SK-N-SH (cell line): Measurements from ENCODE around the gene AUTS2. TPM values are rescaled to one million over a fixed set of nuclear protein-coding genes. Genes with fewer than 3 reads are reported as not detected.

Experiments
- CTCF ChIA-PET: fragments of 300-600, 350-600 bp; formaldehyde crosslinking; extraction: SDS; loops from one replicate; lab custom pipeline; 2021; lab: Yijun Ruan, JAX
- POLR2A ChIA-PET: fragments of 350-600 bp; sonication (Branson Sonifier 250); formaldehyde crosslinking; extraction: SDS; loops from one replicate; lab custom pipeline; 2020; ENCODE audit warnings: antibody characterized with exemption, inconsistent platforms; lab: Yijun Ruan, JAX
- DNase-seq: peaks from one replicate; pipeline ENCODE4 v3.0.0; 2012
- H2AFZ ChIP-seq: fragments of 200-600 bp; sonication (generic); 2 replicates; pipeline ENCODE4 v1.8.1; 2016; ENCODE audit warnings: antibody characterized with exemption, mild to moderate bottlenecking, low read depth
- H3F3A ChIP-seq: fragments of 200-600 bp; sonication (generic); replicated peaks from 2 replicates; pipeline ENCODE3; 2016; ENCODE audit warnings: antibody characterized with exemption, mild to moderate bottlenecking; ENCODE audit not compliant: insufficient read depth
- H3K27ac ChIP-seq, 2 experiments: fragments of 200-500 bp in 1 of 2; fragments of 200-600 bp in 1 of 2; sonication (Bioruptor generic) in 1 of 2; sonication (generic), shearing (Covaris generic) in 1 of 2; 2 replicates each; pipeline versions ENCODE4 v1.5.1 to v1.6.1; 2014 to 2016; ENCODE audit warnings: low read depth in 2 of 2, inconsistent platforms in 1 of 2, low read length in 1 of 2, mild to moderate bottlenecking in 1 of 2, mixed read lengths in 1 of 2
- H3K27me3 ChIP-seq: fragments of 200-600 bp; sonication (generic), shearing (Covaris generic); 2 replicates; pipeline ENCODE4 v1.6.1; 2016; ENCODE audit warnings: mixed run types; ENCODE audit not compliant: insufficient read depth
- H3K36me3 ChIP-seq, 2 experiments: fragments of 200-500 bp in 1 of 2; fragments of 200-600 bp in 1 of 2; sonication (Bioruptor generic) in 1 of 2; sonication (generic) in 1 of 2; replicated peaks in 1 of 2; 2 replicates each; pipeline versions ENCODE3 to v1.5.1; 2014 to 2016; ENCODE audit warnings: low read length in 1 of 2, mild to moderate bottlenecking in 1 of 2; ENCODE audit not compliant: insufficient read depth in 2 of 2, control insufficient read depth in 1 of 2
- H3K4me1 ChIP-seq, 2 experiments: fragments of 200-500 bp in 1 of 2; fragments of 200-600 bp in 1 of 2; sonication (Bioruptor generic) in 1 of 2; sonication (generic), shearing (Covaris generic) in 1 of 2; 2 replicates each; pipeline versions ENCODE4 v1.5.1 to v1.6.1; 2014 to 2016; ENCODE audit warnings: low read depth in 1 of 2, low read length in 1 of 2, mixed run types in 1 of 2; ENCODE audit not compliant: insufficient read depth in 2 of 2, control insufficient read depth in 1 of 2
- H3K4me2 ChIP-seq: fragments of 200-600 bp; sonication (generic), shearing (Covaris generic); 2 replicates; pipeline ENCODE4 v1.6.1; 2017; ENCODE audit warnings: mixed run types
- H3K4me3 ChIP-seq, 2 experiments: fragments of 200-500 bp in 1 of 2; fragments of 200-600 bp in 1 of 2; sonication (Bioruptor generic) in 1 of 2; sonication (generic), shearing (Covaris generic) in 1 of 2; 2 replicates each; pipeline versions ENCODE4 v1.5.1 to v1.8.1; 2014 to 2016; ENCODE audit warnings: low read depth in 2 of 2, inconsistent platforms in 1 of 2, low read length in 1 of 2, mild to moderate bottlenecking in 1 of 2, mixed read lengths in 1 of 2, moderate library complexity in 1 of 2
- H3K79me2 ChIP-seq: fragments of 200-600 bp; sonication (generic); 2 replicates; pipeline ENCODE4 v1.8.1; 2017; ENCODE audit warnings: mild to moderate bottlenecking; ENCODE audit not compliant: insufficient read depth
- H3K9ac ChIP-seq: fragments of 200-600 bp; sonication (generic); 2 replicates; pipeline ENCODE4 v1.6.1; 2017; ENCODE audit warnings: mixed run types
- H3K9me2 ChIP-seq: fragments of 200-600 bp; sonication (generic); 2 replicates; pipeline ENCODE4 v1.6.1; 2017; ENCODE audit warnings: mixed run types
- H3K9me3 ChIP-seq: fragments of 200-600 bp; sonication (generic); 2 replicates; pipeline ENCODE4 v1.6.1; 2017; ENCODE audit warnings: mixed run types, mild to moderate bottlenecking, moderate library complexity
- H4K20me1 ChIP-seq: fragments of 200-600 bp; sonication (generic); 2 replicates; pipeline ENCODE4 v1.6.1; 2017; ENCODE audit warnings: mild to moderate bottlenecking, mixed run types; ENCODE audit not compliant: insufficient read depth
- EP300 ChIP-seq, 2 experiments: IDR thresholded peaks; 2 replicates each; pipeline versions ENCODE4 v1.4.0 to v1.6.1; 2012; ENCODE audit warnings: borderline replicate concordance in 1 of 2, low read depth in 1 of 2, low read length in 1 of 2
- EZH2phosphoT487 ChIP-seq: fragments of 200-600 bp; sonication (generic); IDR thresholded peaks from 2 replicates; pipeline ENCODE4 v1.6.1; 2017; ENCODE audit warnings: low read depth, mixed run types, mild to moderate bottlenecking, antibody characterized with exemption, moderate library complexity, borderline replicate concordance
- GABPA ChIP-seq: IDR thresholded peaks from 2 replicates; pipeline ENCODE4 v1.4.0; 2012; ENCODE audit warnings: low read depth, mild to moderate bottlenecking
- MAX ChIP-seq: IDR thresholded peaks from 2 replicates; pipeline ENCODE4 v1.4.0; 2012; ENCODE audit warnings: low read depth
- MEF2A ChIP-seq: IDR thresholded peaks from 2 replicates; pipeline ENCODE4 v1.4.0; 2012; ENCODE audit warnings: low read depth, borderline replicate concordance
- NRF1 ChIP-seq: IDR thresholded peaks from 2 replicates; pipeline ENCODE4 v1.6.1; 2012; ENCODE audit warnings: low read depth, mild to moderate bottlenecking, low read length
- RXRA ChIP-seq: IDR thresholded peaks from 2 replicates; pipeline ENCODE4 v1.4.0; 2012; ENCODE audit warnings: low read depth, mild to moderate bottlenecking, borderline replicate concordance
- SIN3A ChIP-seq: IDR thresholded peaks from 2 replicates; pipeline ENCODE4 v1.6.1; 2012; ENCODE audit warnings: low read depth, mild to moderate bottlenecking, low read length, moderate library complexity, borderline replicate concordance
- TCF12 ChIP-seq: IDR thresholded peaks from 2 replicates; pipeline ENCODE4 v1.4.0; 2012
- USF1 ChIP-seq: IDR thresholded peaks from 2 replicates; pipeline ENCODE4 v1.4.0; 2012; ENCODE audit warnings: low read depth, borderline replicate concordance
- USF2 ChIP-seq: fragments of 150-350 bp; IDR thresholded peaks from 2 replicates; pipeline ENCODE4 v1.6.1; 2017; ENCODE audit warnings: antibody characterized with exemption, low read length, low read depth, borderline replicate concordance
- YY1 ChIP-seq: IDR thresholded peaks from 2 replicates; pipeline ENCODE4 v1.4.0; 2012; ENCODE audit warnings: low read depth, mild to moderate bottlenecking
- WGBS: methylation state at CpG from one replicate; pipeline ENCODE4 v1.1.6; 2017; ENCODE audit warnings: low lambda C conversion rate; 5-methylcytosine and 5-hydroxymethylcytosine counted together
- polyA plus RNA-seq, 3 experiments: library from polyadenylated mRNA; depleted of rRNA; stranded (reverse); fragments of >200 nt; gene quantifications; 2 replicates each; pipeline ENCODE4 v1.2.3, GENCODE V29; 2012
- TF ChIP-seq, protein P1 (sequence below): IDR thresholded peaks from 2 replicates; pipeline ENCODE4 v1.6.1; 2012; ENCODE audit warnings: mild to moderate bottlenecking, low read depth, low read length, moderate library complexity

Gene AUTS2
- polyA plus RNA-seq, 1 of the 3 experiments (the other 2 are of a cell fraction), result 15.6 TPM

- TF ChIP-seq, protein P1, sequence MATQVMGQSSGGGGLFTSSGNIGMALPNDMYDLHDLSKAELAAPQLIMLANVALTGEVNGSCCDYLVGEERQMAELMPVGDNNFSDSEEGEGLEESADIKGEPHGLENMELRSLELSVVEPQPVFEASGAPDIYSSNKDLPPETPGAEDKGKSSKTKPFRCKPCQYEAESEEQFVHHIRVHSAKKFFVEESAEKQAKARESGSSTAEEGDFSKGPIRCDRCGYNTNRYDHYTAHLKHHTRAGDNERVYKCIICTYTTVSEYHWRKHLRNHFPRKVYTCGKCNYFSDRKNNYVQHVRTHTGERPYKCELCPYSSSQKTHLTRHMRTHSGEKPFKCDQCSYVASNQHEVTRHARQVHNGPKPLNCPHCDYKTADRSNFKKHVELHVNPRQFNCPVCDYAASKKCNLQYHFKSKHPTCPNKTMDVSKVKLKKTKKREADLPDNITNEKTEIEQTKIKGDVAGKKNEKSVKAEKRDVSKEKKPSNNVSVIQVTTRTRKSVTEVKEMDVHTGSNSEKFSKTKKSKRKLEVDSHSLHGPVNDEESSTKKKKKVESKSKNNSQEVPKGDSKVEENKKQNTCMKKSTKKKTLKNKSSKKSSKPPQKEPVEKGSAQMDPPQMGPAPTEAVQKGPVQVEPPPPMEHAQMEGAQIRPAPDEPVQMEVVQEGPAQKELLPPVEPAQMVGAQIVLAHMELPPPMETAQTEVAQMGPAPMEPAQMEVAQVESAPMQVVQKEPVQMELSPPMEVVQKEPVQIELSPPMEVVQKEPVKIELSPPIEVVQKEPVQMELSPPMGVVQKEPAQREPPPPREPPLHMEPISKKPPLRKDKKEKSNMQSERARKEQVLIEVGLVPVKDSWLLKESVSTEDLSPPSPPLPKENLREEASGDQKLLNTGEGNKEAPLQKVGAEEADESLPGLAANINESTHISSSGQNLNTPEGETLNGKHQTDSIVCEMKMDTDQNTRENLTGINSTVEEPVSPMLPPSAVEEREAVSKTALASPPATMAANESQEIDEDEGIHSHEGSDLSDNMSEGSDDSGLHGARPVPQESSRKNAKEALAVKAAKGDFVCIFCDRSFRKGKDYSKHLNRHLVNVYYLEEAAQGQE, result no peak
- no peak for TF ChIP-seq MAX
- TF ChIP-seq GABPA, result no peak
- no peak for TF ChIP-seq YY1
- TF ChIP-seq EZH2phosphoT487, result no peak
- TF ChIP-seq USF1, result no peak
- TF ChIP-seq USF2, result no peak
- TF ChIP-seq RXRA, result no peak
Measured at GRCh38 chr7:70762696-70763095, 1164.4 kb downstream of the AUTS2 start (continued).

DNA sequence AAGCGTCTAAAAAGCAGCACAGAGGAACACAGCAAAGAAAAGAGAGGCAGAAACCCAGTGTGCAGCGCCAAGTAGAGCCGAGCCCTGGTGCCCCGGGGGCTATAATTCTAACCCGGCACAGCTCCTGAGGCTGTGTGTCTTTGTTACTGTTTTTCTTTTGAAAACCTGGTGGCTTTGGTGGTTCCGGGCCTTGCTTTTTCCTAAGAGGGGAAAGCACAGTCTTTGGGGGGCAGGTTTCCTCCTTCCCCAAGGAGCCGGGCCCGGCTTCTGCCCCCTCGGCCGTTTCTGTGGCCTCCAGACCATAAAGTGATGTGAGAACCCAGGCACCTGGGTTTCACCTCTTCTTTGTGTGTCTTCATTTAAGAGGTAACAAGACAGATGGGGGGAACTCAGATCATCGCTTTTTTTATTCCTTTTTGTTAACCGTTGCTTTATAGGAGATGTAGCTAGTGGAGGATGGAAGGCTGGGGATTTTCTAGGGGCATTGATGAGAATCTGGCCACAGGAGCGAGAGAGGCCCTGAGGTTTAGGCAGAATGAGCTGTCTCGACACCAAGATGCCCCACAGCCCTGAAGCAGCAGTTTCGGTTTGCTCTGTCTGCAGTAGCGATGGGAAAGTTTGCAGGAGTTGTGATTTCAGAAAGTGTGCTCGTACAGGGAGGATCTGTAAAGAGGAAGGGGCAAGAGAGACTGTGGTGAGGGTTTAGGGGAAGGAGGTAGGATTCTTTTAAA is 1165.9 kb downstream of the AUTS2 start:
- Histone ChIP-seq H4K20me1 (peaks cover 40% of the 10 kb centered on the region), H3K36me3 (peaks cover 34 to 54% of the 10 kb centered on the region in 2 experiments), H3K4me2 (no peak overlapping the region), H3K9me3 (no peaks in the 10 kb centered on the region), H3F3A (no peaks in the 10 kb centered on the region), H3K79me2 (peaks cover 37% of the 10 kb centered on the region), H2AFZ (no peak overlapping the region), H3K4me1 (peaks cover 0 to 14% of the 10 kb centered on the region in 2 experiments; a peak in 1 of 4 replicates), H3K27ac (no peak overlapping the region), H3K9ac (no peak overlapping the region)
- CTCF ChIA-PET, result interaction anchor here (1.2 kb wide), 1 partner anchor 20 kb away, joined by 3 read pairs; no protein-coding TSS in a partner anchor
- WGBS, result 85% methylated on average over 17 of the region's 17 CpGs
- no peak for DNase-seq
- TF ChIP-seq USF2 (no peak), SIN3A (no peak), EP300 (IDR thresholded peaks at IDR 0.05; ENCODE audit: borderline replicate concordance in 1 of 2, low read depth in 1 of 2, low read length in 1 of 2) (no peak), NRF1 (no peak), YY1 (no peak), TCF12 (no peak), MEF2A (no peak)
- TF ChIP-seq, all 33 proteins: peak for 0
- Histone ChIP-seq H3K9me2 (no peaks in the 10 kb centered on the region), H3K27me3 (no peaks in the 10 kb centered on the region), H3K4me3 (no peak overlapping the region)
- POLR2A ChIA-PET, result no interaction called here
